ENCODE data around the gene CCPG1.
"Not testable (repeated sequence)": the region's sequence is repeated elsewhere in the genome, so short reads cannot be mapped to it uniquely, and the experiment has no call there.

Gene CCPG1, protein sequence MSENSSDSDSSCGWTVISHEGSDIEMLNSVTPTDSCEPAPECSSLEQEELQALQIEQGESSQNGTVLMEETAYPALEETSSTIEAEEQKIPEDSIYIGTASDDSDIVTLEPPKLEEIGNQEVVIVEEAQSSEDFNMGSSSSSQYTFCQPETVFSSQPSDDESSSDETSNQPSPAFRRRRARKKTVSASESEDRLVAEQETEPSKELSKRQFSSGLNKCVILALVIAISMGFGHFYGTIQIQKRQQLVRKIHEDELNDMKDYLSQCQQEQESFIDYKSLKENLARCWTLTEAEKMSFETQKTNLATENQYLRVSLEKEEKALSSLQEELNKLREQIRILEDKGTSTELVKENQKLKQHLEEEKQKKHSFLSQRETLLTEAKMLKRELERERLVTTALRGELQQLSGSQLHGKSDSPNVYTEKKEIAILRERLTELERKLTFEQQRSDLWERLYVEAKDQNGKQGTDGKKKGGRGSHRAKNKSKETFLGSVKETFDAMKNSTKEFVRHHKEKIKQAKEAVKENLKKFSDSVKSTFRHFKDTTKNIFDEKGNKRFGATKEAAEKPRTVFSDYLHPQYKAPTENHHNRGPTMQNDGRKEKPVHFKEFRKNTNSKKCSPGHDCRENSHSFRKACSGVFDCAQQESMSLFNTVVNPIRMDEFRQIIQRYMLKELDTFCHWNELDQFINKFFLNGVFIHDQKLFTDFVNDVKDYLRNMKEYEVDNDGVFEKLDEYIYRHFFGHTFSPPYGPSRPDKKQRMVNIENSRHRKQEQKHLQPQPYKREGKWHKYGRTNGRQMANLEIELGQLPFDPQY

DNA sequence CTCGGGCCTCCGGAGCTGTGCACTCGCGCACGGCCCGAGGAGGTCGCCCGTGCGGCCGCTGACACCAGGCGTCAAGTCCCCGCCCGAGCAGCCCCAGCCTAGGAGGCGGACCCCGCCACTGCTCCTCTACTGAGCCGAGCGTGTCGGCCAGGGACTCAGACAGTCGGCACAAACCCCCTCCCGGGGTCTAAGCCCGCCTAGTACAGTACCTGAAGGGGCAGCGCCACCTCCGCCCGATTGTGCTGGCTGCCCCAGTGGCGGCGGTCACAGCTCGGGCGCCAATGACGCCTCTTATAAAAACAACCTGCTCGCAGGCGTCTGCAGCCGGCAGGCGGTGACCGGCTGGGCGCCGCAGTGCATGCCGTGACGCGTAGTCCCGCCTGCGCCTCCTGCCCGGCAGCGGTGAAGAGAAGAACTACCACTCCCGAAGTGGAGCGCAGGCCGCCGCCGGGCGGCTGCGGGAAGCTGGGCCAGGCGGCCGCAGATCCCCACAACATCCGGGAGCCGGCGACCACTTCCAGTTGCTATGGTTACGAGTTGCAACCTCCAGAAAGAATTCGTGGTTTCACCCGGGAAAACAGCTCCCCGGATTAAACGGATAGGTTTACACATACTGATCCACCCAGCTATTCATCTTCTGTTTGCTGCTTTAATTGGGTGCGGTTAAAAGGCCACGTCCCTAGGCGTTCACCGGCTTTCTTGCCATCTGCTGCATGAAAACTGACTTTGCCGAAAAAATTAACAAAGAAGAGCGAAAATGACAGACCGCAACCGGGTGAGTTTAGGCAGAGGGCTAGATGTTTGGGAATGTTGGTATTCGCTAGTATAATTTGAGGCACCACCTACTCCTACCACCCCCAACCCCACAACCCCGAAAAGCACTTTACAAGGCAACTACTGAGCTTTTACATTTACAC lies at the start of gene CCPG1, which contains the start of gene PIERCE2:
Gene CCPG1, minus strand, starts transcription at position 348 of the 917 bp plus-strand sequence. CDS start 18,935 bp downstream, outside the sequence.
Gene PIERCE2, plus strand, starts transcription at position 484 of the 917 bp plus-strand sequence. Its CDS starts 274 bp downstream, at position 758.
- H3K27me3 ChIP-seq (ENCODE audit: insufficient read depth, low read length) = no peaks in the 10 kb centered on the region
- H2AFZ ChIP-seq (ENCODE audit: low read depth, low read length) = peak within 1 kb of the TSS; percentile 52

DNA sequence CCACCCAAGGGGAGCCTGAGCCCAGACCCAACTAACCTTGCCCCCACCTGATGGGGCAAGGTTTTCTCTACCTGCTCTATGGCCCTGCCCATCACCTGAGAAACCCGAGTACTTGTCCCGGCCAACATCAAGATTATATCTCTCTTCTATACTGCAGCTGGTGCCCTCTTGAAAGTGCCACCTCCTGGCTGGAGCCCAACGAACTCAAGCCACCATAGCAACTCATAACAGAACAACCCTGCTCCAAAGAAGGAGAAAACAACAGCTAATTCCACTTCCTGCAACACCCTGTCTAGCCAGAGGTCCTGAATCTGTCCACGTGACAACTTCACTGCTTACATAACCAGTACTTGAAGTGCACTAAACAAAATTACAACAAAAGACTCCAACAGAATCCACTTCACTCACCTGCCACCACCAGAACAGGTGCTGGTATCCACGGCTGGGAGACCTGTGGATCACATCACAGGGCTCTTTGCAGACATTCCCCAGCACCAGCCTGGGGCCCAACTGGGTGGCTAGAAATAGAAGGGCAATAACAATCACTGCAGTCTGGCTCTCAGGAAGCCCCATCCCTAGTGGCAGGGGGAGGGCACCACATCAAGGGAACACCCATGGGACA lies 49.4 kb upstream of the CCPG1 start:
- H2AFZ ChIP-seq (ENCODE audit: low read depth, low read length) = no peak overlapping the region
- H3K27me3 ChIP-seq (ENCODE audit: insufficient read depth, low read length) = no peaks in the 10 kb centered on the region
- H3K4me1 ChIP-seq (ENCODE audit: insufficient read depth, low read length) = no peaks in the 10 kb centered on the region
- peaks cover 3% of the 10 kb centered on the region for H3K9me3 ChIP-seq (ENCODE audit: low read length)
- no peaks in the 10 kb centered on the region for H3K36me3 ChIP-seq (ENCODE audit: insufficient read depth, low read length)
- H3K4me3 ChIP-seq (ENCODE audit: low read length) = no peak overlapping the region

More for the DNA sequence above, at the start of gene CCPG1, which contains the start of gene PIERCE2:
- Histone ChIP-seq H3K4me1 (ENCODE audit: insufficient read depth, low read length) (peaks cover 3% of the 10 kb centered on the region), H3K9me3 (ENCODE audit: low read length) (peaks cover 2% of the 10 kb centered on the region), H3K4me3 (ENCODE audit: low read length) (peak within 1 kb of the TSS; percentile 74), H3K36me3 (ENCODE audit: insufficient read depth, low read length) (no peaks in the 10 kb centered on the region)

DNA sequence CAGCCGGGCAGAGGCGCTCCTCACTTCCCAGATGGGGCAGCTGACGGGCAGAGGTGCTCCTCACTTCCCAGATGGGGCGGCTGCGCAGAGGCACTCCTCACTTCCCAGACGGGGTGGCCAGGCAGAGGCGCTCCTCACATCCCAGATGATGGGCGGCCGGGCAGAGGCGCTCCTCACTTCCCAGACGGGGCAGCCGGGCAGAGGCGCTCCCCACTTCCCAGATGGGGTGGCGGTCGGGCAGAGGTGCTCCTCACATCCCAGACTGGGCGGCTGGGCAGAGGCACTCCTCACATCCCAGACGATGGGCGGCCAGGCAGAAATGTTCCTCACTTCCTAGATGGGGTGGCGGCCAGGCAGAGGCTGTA lies 38.9 kb upstream of the CCPG1 start:
- not testable (repeated sequence) for H3K4me1 ChIP-seq (ENCODE audit: insufficient read depth, low read length); H2AFZ ChIP-seq (ENCODE audit: low read depth, low read length); H3K9me3 ChIP-seq (ENCODE audit: low read length); H3K36me3 ChIP-seq (ENCODE audit: insufficient read depth, low read length); H3K27me3 ChIP-seq (ENCODE audit: insufficient read depth, low read length); H3K4me3 ChIP-seq (ENCODE audit: low read length)

DNA sequence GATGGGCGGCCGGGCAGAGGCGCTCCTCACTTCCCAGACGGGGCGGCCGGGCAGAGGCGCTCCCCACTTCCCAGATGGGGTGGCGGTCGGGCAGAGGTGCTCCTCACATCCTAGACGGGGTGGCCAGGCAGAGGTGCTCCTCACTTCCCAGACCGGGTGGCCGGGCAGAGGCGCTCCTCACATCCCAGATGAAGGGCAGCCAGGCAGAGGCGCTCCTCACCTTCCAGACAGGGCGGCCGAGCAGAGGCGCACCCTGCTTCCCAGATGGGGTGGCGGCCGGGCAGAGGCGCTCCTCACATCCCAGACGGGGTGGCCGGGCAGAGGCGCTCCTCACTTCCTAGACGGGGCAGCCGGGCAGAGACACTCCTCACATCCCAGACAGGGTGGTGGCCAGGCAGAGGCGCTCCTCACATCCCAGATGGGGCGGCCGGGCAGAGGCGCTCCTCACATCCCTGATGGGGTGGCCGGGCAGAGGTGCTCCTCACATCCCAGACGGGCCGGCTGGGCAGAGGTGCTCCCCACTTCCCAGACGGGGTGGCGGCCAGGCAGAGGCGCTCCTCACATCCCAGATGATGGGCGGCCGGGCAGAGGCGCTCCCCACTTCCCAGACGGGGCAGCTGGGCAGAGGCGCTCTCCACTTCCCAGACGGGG lies 38.3 kb upstream of the CCPG1 start:
- H3K9me3 ChIP-seq (ENCODE audit: low read length); H2AFZ ChIP-seq (ENCODE audit: low read depth, low read length); H3K36me3 ChIP-seq (ENCODE audit: insufficient read depth, low read length); H3K27me3 ChIP-seq (ENCODE audit: insufficient read depth, low read length); H3K4me3 ChIP-seq (ENCODE audit: low read length); H3K4me1 ChIP-seq (ENCODE audit: insufficient read depth, low read length): not testable (repeated sequence)

DNA sequence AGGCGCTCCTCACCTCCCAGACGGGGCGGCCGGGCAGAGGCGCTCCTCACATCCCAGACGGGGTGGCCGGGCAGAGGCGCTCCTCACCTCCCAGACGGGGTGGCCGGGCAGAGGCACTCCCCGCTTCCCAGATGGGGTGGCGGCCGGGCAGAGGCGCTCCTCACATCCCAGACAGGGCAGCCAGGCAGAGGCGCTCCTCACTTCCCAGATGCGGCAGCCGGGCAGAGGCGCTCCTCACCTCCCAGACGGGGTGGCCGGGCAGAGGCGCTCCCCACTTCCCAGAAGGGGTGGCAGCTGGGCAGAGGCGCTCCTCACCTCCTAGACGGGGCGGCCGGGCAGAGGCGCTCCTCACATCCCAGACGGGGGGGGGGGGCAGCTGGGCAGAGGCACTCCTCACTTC lies 37.8 kb upstream of the CCPG1 start:
- not testable (repeated sequence) for H3K36me3 ChIP-seq (ENCODE audit: insufficient read depth, low read length); H3K9me3 ChIP-seq (ENCODE audit: low read length); H3K4me3 ChIP-seq (ENCODE audit: low read length); H3K27me3 ChIP-seq (ENCODE audit: insufficient read depth, low read length); H2AFZ ChIP-seq (ENCODE audit: low read depth, low read length); H3K4me1 ChIP-seq (ENCODE audit: insufficient read depth, low read length)

DNA sequence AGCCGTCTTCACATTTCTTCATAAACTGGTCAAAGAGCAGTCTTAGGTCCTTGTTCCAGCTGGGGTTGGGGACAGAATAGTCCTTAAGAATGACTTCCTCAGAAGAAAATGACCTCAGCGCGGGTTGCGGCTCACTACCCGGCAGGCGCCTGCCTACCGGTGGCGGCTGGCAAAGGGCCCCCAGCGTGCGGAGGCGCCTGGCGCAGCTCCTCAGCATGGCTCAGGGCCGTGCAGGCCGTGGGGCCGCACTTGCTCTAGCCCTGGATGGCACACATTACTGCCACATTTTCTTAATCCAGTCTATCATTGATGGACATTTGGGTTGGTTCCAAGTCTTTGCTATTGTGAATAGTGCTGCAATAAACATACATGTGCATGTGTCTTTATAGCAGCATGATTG lies 35.0 kb upstream of the CCPG1 start:
- not testable (repeated sequence) for H3K36me3 ChIP-seq (ENCODE audit: insufficient read depth, low read length)

DNA sequence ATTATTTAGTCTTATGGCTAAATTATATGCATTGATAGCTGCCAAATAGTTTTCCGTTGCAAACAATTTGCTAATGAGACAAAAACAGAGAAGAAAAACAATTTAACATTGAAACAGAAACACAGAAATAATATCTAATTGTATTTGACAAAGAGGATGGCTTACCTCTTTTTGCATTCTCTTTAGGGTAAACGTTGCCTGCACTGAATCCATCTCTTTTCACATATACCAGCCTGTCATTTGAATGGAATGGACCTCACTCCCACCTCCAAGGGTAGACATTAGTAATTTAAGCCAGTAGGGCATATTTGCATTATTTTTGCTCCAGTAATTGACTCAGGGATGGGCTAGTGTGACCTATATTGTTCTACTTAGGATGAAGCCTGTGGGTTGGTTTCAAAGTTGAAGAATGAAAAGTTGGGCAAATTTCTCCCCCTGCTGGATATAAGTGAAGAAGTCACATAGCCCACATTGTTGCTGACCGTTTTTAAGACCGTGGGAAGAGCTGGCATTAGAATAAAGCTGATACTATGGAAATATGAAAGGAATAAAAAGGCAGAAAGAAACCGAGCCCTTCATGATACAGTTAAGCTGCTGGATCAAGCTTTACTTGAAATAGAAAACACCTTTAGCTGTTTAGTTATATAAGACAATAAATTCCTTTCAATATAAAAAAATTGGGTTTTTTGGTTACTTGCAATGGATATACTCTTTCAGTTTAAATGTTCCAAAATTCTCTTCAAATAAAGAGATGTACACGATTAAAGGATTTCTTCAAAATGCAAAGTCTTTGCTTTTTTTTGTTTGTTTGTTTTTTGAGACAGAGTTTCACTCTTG lies 27.0 kb upstream of the CCPG1 start:
- no peaks in the 10 kb centered on the region for H3K27me3 ChIP-seq (ENCODE audit: insufficient read depth, low read length)
- H3K4me3 ChIP-seq (ENCODE audit: low read length) = no peak overlapping the region
- no peaks in the 10 kb centered on the region for H3K4me1 ChIP-seq (ENCODE audit: insufficient read depth, low read length)
- H2AFZ ChIP-seq (ENCODE audit: low read depth, low read length) = no peak overlapping the region
- no peaks in the 10 kb centered on the region for H3K36me3 ChIP-seq (ENCODE audit: insufficient read depth, low read length)
- no peaks in the 10 kb centered on the region for H3K9me3 ChIP-seq (ENCODE audit: low read length)

More for the DNA sequence above, 35.0 kb upstream of the CCPG1 start:
- H3K4me3 ChIP-seq (ENCODE audit: low read length); H3K9me3 ChIP-seq (ENCODE audit: low read length); H2AFZ ChIP-seq (ENCODE audit: low read depth, low read length); H3K4me1 ChIP-seq (ENCODE audit: insufficient read depth, low read length); H3K27me3 ChIP-seq (ENCODE audit: insufficient read depth, low read length): not testable (repeated sequence)

DNA sequence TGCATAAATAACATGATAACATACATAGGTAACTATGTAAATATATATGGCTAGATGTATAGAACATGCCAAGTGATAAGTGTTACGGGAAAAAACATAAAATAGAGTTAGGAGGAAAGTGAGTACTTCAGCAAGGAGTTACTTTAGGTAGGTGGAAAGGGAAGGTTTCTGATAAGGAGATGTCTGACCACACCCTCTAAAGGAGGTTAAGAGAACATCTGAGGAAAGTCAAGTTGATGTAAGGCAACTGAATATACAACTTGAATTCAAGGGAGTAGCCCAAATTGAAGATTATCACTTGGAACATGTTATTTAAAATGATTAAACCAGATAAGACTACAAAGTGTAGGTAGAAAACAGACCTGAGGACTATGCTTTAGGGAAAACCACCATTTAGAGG lies 13.9 kb upstream of the CCPG1 start:
- Histone ChIP-seq H2AFZ (ENCODE audit: low read depth, low read length) (no peak overlapping the region), H3K9me3 (ENCODE audit: low read length) (no peaks in the 10 kb centered on the region), H3K4me1 (ENCODE audit: insufficient read depth, low read length) (no peaks in the 10 kb centered on the region), H3K4me3 (ENCODE audit: low read length) (no peak overlapping the region), H3K27me3 (ENCODE audit: insufficient read depth, low read length) (no peaks in the 10 kb centered on the region), H3K36me3 (ENCODE audit: insufficient read depth, low read length) (no peaks in the 10 kb centered on the region)

DNA sequence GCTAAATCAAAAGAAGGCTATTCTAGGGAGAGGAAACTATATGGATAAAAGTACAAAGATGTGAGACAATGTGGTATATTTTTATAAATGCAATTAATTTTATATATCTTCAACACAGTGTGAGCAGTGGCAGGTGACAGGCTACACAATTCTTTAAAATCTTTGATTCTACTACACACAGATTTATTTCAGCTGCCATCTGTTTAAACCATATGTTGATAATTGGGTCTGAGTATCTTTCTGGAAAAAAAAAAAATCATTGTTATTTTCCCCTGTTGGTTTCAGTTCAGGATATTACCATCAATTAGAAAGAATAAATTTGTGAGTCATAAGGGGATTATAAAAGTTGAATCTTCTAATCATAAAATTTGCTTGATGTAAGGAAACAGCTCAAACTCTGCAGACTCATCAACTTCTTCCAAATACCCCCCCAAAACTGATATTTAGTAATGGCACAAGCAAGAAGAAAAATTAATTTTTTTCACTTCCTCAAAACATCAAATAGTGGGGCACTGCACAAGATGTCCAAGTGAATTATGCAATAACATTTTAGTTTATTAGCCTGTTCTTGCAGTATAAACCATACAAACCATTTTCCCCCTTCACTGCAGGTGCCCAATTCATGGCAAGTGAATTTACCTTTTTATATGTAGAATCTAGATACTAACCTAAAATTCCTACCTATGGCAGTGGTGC lies 12.2 kb upstream of the CCPG1 start:
- H3K36me3 ChIP-seq (ENCODE audit: insufficient read depth, low read length) = no peaks in the 10 kb centered on the region

DNA sequence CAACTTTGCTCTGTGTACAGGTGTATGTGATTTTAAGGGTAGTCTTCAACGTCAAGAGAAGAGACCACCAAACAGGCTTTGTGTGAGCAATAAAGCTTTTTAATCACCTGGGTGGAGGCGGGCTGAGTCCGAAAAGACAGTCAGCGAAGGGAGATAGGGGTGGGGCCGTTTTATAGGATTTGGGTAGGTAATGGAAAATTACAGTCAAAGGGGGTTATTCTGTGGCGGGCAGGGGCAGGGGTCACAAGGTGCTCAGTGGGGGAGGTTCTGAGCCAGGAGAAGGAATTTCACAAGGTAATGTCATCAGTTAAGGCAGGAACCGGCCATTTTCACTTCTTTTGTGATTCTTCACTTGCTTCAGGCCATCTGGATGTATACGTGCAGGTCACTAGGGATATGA lies 9.5 kb upstream of the CCPG1 start:
- H2AFZ ChIP-seq (ENCODE audit: low read depth, low read length); H3K36me3 ChIP-seq (ENCODE audit: insufficient read depth, low read length); H3K4me1 ChIP-seq (ENCODE audit: insufficient read depth, low read length); H3K9me3 ChIP-seq (ENCODE audit: low read length); H3K4me3 ChIP-seq (ENCODE audit: low read length); H3K27me3 ChIP-seq (ENCODE audit: insufficient read depth, low read length): not testable (repeated sequence)

More for the DNA sequence above, 12.2 kb upstream of the CCPG1 start:
- no peaks in the 10 kb centered on the region for H3K9me3 ChIP-seq (ENCODE audit: low read length)
- no peaks in the 10 kb centered on the region for H3K4me1 ChIP-seq (ENCODE audit: insufficient read depth, low read length)
- no peak overlapping the region for H2AFZ ChIP-seq (ENCODE audit: low read depth, low read length)
- H3K4me3 ChIP-seq (ENCODE audit: low read length) = no peak overlapping the region
- H3K27me3 ChIP-seq (ENCODE audit: insufficient read depth, low read length) = no peaks in the 10 kb centered on the region

DNA sequence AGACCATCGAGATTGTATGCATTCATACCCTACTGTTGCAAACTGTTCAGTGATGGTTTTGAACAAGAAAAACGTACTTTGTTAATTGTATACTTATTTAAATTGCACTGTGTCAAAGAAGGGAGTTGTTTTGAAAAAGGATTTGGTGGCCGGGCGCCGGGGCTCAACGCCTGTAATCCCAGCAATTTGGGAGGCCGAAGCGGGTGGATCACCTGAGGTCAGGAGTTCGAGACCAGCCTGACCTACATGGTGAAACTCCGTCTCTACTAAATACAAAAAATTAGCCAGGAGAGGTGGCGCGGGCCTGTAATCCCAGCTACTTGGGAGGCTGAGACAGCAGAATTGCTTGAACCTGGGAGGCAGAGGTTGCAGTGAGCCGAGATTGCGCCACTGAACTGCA lies 817 bp upstream of the CCPG1 start:
- not testable (repeated sequence) for H3K4me1 ChIP-seq (ENCODE audit: insufficient read depth, low read length); H3K27me3 ChIP-seq (ENCODE audit: insufficient read depth, low read length); H3K36me3 ChIP-seq (ENCODE audit: insufficient read depth, low read length); H3K9me3 ChIP-seq (ENCODE audit: low read length)
- Histone ChIP-seq H3K4me3 (ENCODE audit: low read length) (peak overlapping the region; percentile 74), H2AFZ (ENCODE audit: low read depth, low read length) (peak overlapping the region; percentile 52)

Measured in neuron (in vitro differentiated cells).